AML-193 (cell line): ENCODE results near the gene WWC1.

Experiments
- DNase-seq, 2 experiments: peaks; one replicate each; lab custom pipeline; 2025; lab: John Stamatoyannopoulos, UW

WWC1 gene

GRCh38 chr5:168364750-168365550, 73.5 kb downstream of the WWC1 start:
- no peak for DNase-seq

GRCh38 chr5:168365581-168366081, 74.2 kb downstream of the WWC1 start:
- DNase-seq, result no peak

GRCh38 chr5:168366116-168366515, 74.7 kb downstream of the WWC1 start:
- DNase-seq, result no peak

GRCh38 chr5:168368854-168369253, 77.4 kb downstream of the WWC1 start:
- no peak for DNase-seq

GRCh38 chr5:168370831-168371230, 79.4 kb downstream of the WWC1 start:
- DNase-seq, result no peak

- no peak for DNase-seq
Observed at GRCh38 chr5:168372356-168372946, 81.0 kb downstream of the WWC1 start.

GRCh38 chr5:168374532-168374931, 83.1 kb downstream of the WWC1 start:
- DNase-seq, result no peak

GRCh38 chr5:168375214-168375613, 83.8 kb downstream of the WWC1 start:
- no peak for DNase-seq

- no peak for DNase-seq
Observed at GRCh38 chr5:168377525-168377924, 86.1 kb downstream of the WWC1 start.

- no peak for DNase-seq
Observed at GRCh38 chr5:168378741-168379140, 87.3 kb downstream of the WWC1 start.

- DNase-seq, result no peak
Observed at GRCh38 chr5:168382421-168382820, 91.0 kb downstream of the WWC1 start.

- no peak for DNase-seq
Observed at GRCh38 chr5:168390491-168390890, 99.0 kb downstream of the WWC1 start.

GRCh38 chr5:168393773-168394172, 102.3 kb downstream of the WWC1 start:
- no peak for DNase-seq

GRCh38 chr5:168400429-168401220, 109.2 kb downstream of the WWC1 start:
- no peak for DNase-seq

GRCh38 chr5:168401226-168401625, 109.8 kb downstream of the WWC1 start:
- no peak for DNase-seq

GRCh38 chr5:168401880-168402279, 110.4 kb downstream of the WWC1 start:
- DNase-seq, result no peak

- DNase-seq, result no peak
Observed at GRCh38 chr5:168404365-168404764, 112.9 kb downstream of the WWC1 start.

GRCh38 chr5:168407211-168407610, 115.8 kb downstream of the WWC1 start:
- DNase-seq, result no peak

GRCh38 chr5:168408561-168409305, 117.3 kb downstream of the WWC1 start:
- no peak for DNase-seq

- no peak for DNase-seq
Observed at GRCh38 chr5:168409591-168410458, 118.4 kb downstream of the WWC1 start.

GRCh38 chr5:168411871-168412270, 120.4 kb downstream of the WWC1 start:
- no peak for DNase-seq
